Measurements from ENCODE around the gene CRYBB2. TPM values are rescaled to one million over a fixed set of nuclear protein-coding genes. Genes with fewer than 3 reads are reported as not detected.

The CRYBB2 gene
- total RNA-seq, 1 donor: not detected

Small RNAs within 50 kb of the gene (small RNA-seq; reads per million reads assigned to genes)
- gene Z99916.2: not detected

Other genes starting within 250 kb of the CRYBB2 start
- not detected in 2 replicates for gene CRYBB3, start 19.8 kb upstream of the CRYBB2 start, total RNA-seq

Data from fibroblast of villous mesenchyme (primary cell).